ENCODE data around the gene SCUBE2.

The SCUBE2 gene

DNA sequence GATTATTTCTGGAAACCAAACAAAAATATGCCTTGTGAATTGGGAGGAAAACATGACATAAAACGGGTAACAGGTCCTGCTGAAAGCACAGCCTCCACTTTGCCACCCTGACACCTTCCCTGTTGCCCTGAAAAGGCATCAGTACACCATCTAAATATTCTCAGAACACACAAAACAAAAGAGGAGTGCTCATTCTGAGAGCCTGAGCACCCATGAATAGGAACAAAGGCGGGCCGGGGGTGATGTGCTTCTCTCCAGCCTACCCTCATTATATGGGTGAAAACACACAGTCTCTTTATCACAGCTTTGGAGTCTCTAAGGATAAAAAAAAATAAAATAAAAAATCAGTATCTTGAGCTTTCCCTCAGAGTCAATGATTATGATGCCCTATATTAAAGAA lies 19.7 kb downstream of the SCUBE2 start:
- Histone ChIP-seq H2BK5ac (ENCODE audit: low read length) (no peak overlapping the region), H3K4me3 (ENCODE audit: low read length) (no peak overlapping the region), H4K5ac (ENCODE audit: low read length) (no peak overlapping the region), H3K4ac (ENCODE audit: low read depth, low read length) (no peak overlapping the region), H3K79me1 (ENCODE audit: low read length) (no peaks in the 10 kb centered on the region), H2BK120ac (ENCODE audit: low read depth, low read length) (no peak overlapping the region), H3K27me3 (ENCODE audit: insufficient read depth, low read length, poor library complexity) (no peaks in the 10 kb centered on the region), H2BK15ac (replicated peaks; ENCODE audit: low read depth) (no peak overlapping the region), H3K4me2 (ENCODE audit: low read length) (no peak overlapping the region), H3K79me2 (ENCODE audit: control insufficient read depth, insufficient read depth, low read length) (no peaks in the 10 kb centered on the region), H3K18ac (ENCODE audit: low read length) (no peak overlapping the region), H3K23ac (ENCODE audit: low read length) (no peak overlapping the region), H2AK5ac (ENCODE audit: low read length) (no peak overlapping the region), H3K27ac (ENCODE audit: low read depth, low read length) (no peak overlapping the region), H3K9ac (ENCODE audit: low read length) (no peak overlapping the region), H3K56ac (ENCODE audit: low read length) (no peak overlapping the region), H3K36me3 (ENCODE audit: control insufficient read depth, insufficient read depth, low read length) (no peaks in the 10 kb centered on the region), H3K4me1 (ENCODE audit: control insufficient read depth, low read depth, low read length) (no peaks in the 10 kb centered on the region), H4K8ac (ENCODE audit: low read depth, low read length) (no peak overlapping the region)
- WGBS (ENCODE audit: extremely low coverage, insufficient coverage, low lambda C conversion rate): no CpG with 5 or more reads among the region's 3 CpGs
- DNase-seq: no peak

DNA sequence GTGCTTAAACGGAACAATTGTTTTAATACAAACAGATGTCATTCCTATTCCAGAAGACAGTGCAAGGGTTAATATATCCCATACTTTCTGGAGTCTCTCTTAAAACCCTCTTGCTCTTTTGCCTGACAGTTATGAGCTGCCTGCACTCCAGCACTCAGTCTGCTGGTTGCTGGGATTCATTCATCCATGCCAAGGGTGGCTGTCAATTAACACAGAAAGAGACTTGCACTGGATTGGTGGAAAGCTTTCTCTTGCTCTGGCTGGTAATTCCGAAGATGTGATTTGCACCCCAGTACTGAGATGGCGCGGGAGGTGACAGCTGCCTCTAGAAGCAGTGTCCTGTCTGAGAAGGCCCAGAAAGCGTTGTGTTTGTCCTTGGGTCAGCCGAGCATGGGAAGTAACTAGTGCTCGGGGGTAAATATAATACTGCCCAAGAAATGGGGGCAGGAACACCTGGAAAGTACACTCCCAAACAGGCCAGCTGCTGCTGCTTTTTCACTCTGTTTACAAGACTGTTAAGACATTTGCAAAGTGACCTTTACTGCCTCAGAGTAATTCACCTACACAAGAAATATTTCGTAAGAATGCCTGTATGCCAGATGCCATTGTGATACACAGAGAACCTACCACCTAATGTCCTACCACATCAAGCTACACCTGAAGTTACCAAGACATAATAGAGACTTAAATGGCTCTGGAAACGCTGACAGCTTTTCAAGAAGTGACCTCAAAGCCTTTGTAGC lies 20.5 kb downstream of the SCUBE2 start:
- Histone ChIP-seq H2BK120ac (ENCODE audit: low read depth, low read length) (no peak overlapping the region), H3K23ac (ENCODE audit: low read length) (no peak overlapping the region), H3K18ac (ENCODE audit: low read length) (no peak overlapping the region), H3K36me3 (ENCODE audit: control insufficient read depth, insufficient read depth, low read length) (no peaks in the 10 kb centered on the region), H3K4me3 (ENCODE audit: low read length) (no peak overlapping the region), H3K27me3 (ENCODE audit: insufficient read depth, low read length, poor library complexity) (no peaks in the 10 kb centered on the region), H4K5ac (ENCODE audit: low read length) (no peak overlapping the region), H3K79me1 (ENCODE audit: low read length) (no peaks in the 10 kb centered on the region), H3K79me2 (ENCODE audit: control insufficient read depth, insufficient read depth, low read length) (no peaks in the 10 kb centered on the region), H3K4me2 (ENCODE audit: low read length) (no peak overlapping the region), H3K27ac (ENCODE audit: low read depth, low read length) (no peak overlapping the region), H2BK15ac (replicated peaks; ENCODE audit: low read depth) (no peak overlapping the region), H2AK5ac (ENCODE audit: low read length) (no peak overlapping the region), H4K8ac (ENCODE audit: low read depth, low read length) (no peak overlapping the region), H3K4me1 (ENCODE audit: control insufficient read depth, low read depth, low read length) (no peaks in the 10 kb centered on the region), H3K9ac (ENCODE audit: low read length) (no peak overlapping the region), H2BK5ac (ENCODE audit: low read length) (no peak overlapping the region), H3K56ac (ENCODE audit: low read length) (no peak overlapping the region), H3K4ac (ENCODE audit: low read depth, low read length) (no peak overlapping the region)
- DNase-seq: no peak
- no CpG with 5 or more reads among the region's 9 CpGs for WGBS (ENCODE audit: extremely low coverage, insufficient coverage, low lambda C conversion rate)

DNA sequence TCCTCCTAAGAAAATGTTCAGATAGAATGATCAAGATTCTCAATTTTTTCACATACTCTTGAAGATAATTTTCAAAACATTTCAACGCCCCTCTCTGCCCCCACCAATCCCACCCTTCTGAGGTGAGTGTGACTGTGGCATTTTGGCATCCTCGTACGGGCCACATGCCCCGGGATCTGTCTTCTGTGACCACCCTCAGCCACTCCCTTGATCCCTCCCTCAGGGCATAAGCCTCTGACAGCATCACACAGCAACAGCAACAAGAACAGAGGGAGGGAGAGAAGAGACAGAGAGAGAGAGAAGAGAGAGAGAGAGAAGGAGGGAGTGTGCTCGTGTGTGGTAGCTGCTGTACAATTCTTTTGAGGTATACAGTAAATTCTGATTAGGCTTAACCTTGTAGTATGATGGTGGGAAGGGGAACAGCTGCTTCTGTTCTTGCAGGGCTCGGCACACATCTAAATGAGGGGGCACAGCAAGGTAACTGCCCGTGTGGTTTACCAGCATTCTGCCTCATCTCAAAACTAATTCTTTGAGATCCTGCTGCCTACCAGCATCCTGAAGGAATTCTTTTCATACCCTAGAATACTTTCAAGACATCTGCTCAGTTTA lies 21.4 kb downstream of the SCUBE2 start:
- H3K4me2 ChIP-seq (ENCODE audit: low read length): no peak overlapping the region
- H3K4ac ChIP-seq (ENCODE audit: low read depth, low read length): no peak overlapping the region
- H3K27ac ChIP-seq (ENCODE audit: low read depth, low read length): no peak overlapping the region
- H3K56ac ChIP-seq (ENCODE audit: low read length): no peak overlapping the region
- no peak overlapping the region for H4K5ac ChIP-seq (ENCODE audit: low read length)
- no peak for DNase-seq
- no peak overlapping the region for H3K18ac ChIP-seq (ENCODE audit: low read length)
- H3K23ac ChIP-seq (ENCODE audit: low read length): no peak overlapping the region
- H3K4me1 ChIP-seq (ENCODE audit: control insufficient read depth, low read depth, low read length): no peaks in the 10 kb centered on the region
- no peak overlapping the region for H4K8ac ChIP-seq (ENCODE audit: low read depth, low read length)
- no CpG with 5 or more reads among the region's 7 CpGs for WGBS (ENCODE audit: extremely low coverage, insufficient coverage, low lambda C conversion rate)
- no peaks in the 10 kb centered on the region for H3K36me3 ChIP-seq (ENCODE audit: control insufficient read depth, insufficient read depth, low read length)
- H2BK120ac ChIP-seq (ENCODE audit: low read depth, low read length): no peak overlapping the region
- H2BK5ac ChIP-seq (ENCODE audit: low read length): no peak overlapping the region
- H3K27me3 ChIP-seq (ENCODE audit: insufficient read depth, low read length, poor library complexity): no peaks in the 10 kb centered on the region
- no peak overlapping the region for H3K9ac ChIP-seq (ENCODE audit: low read length)
- H3K4me3 ChIP-seq (ENCODE audit: low read length): no peak overlapping the region
- H2BK15ac ChIP-seq (replicated peaks; ENCODE audit: low read depth): no peak overlapping the region
- H2AK5ac ChIP-seq (ENCODE audit: low read length): no peak overlapping the region
- no peaks in the 10 kb centered on the region for H3K79me1 ChIP-seq (ENCODE audit: low read length)
- no peaks in the 10 kb centered on the region for H3K79me2 ChIP-seq (ENCODE audit: control insufficient read depth, insufficient read depth, low read length)

DNA sequence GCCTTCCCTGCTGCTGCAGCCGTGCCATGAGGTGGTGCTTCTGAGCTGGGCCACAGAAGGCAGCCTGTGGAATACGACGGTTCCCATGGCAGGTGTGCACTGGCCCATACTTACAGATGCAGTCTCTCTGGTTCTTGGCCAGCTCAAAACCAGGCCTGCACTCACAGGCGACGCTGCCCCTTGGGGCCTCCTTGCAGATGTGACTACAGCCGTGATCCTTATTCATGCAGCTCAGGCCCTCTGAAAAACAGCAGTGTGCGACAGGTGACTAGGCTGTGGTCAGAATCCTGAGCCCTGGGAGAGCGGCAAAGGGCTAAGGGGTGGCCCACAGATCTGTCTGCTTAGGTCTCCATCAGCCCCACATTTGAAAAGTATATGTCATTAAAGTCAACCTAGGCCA lies 22.1 kb downstream of the SCUBE2 start:
- no peak overlapping the region for H2BK15ac ChIP-seq (replicated peaks; ENCODE audit: low read depth)
- H2BK120ac ChIP-seq (ENCODE audit: low read depth, low read length): no peak overlapping the region
- WGBS (ENCODE audit: extremely low coverage, insufficient coverage, low lambda C conversion rate): no CpG with 5 or more reads among the region's 8 CpGs
- H3K79me2 ChIP-seq (ENCODE audit: control insufficient read depth, insufficient read depth, low read length): no peaks in the 10 kb centered on the region
- no peak overlapping the region for H3K4ac ChIP-seq (ENCODE audit: low read depth, low read length)
- H2BK5ac ChIP-seq (ENCODE audit: low read length): no peak overlapping the region
- DNase-seq: no peak
- H3K27ac ChIP-seq (ENCODE audit: low read depth, low read length): no peak overlapping the region
- H3K4me1 ChIP-seq (ENCODE audit: control insufficient read depth, low read depth, low read length): no peaks in the 10 kb centered on the region
- H2AK5ac ChIP-seq (ENCODE audit: low read length): no peak overlapping the region
- no peak overlapping the region for H3K4me2 ChIP-seq (ENCODE audit: low read length)
- H4K5ac ChIP-seq (ENCODE audit: low read length): no peak overlapping the region
- H3K27me3 ChIP-seq (ENCODE audit: insufficient read depth, low read length, poor library complexity): no peaks in the 10 kb centered on the region
- no peaks in the 10 kb centered on the region for H3K79me1 ChIP-seq (ENCODE audit: low read length)
- no peak overlapping the region for H3K4me3 ChIP-seq (ENCODE audit: low read length)
- no peak overlapping the region for H3K56ac ChIP-seq (ENCODE audit: low read length)
- H3K36me3 ChIP-seq (ENCODE audit: control insufficient read depth, insufficient read depth, low read length): no peaks in the 10 kb centered on the region
- no peak overlapping the region for H3K18ac ChIP-seq (ENCODE audit: low read length)
- no peak overlapping the region for H4K8ac ChIP-seq (ENCODE audit: low read depth, low read length)
- H3K23ac ChIP-seq (ENCODE audit: low read length): no peak overlapping the region
- no peak overlapping the region for H3K9ac ChIP-seq (ENCODE audit: low read length)

DNA sequence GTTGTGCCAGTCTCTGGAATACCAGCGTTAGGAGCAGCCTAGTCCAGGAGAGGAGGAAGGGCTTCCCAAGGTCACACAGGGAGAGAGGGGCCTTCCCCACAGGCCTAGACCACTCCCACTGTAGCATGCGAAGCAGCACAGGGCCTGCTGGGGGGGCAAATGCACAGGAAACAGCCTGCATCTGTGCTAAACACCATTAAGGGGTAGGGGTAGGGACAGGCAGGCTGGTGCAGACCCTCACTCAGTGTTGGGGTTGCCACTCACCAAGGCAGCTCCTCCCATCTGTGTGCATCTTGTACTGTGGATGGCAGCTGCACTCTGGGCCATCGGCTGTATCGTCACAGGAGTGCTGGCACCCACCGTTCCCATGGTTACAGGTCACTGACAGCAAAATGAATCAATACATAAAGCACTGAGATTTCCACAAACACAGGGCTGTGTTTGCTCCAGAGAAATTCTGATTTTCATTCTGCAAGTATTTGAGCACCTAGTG lies 24.9 kb downstream of the SCUBE2 start:
- no peak for DNase-seq
- no peak overlapping the region for H3K27ac ChIP-seq (ENCODE audit: low read depth, low read length)
- WGBS (ENCODE audit: extremely low coverage, insufficient coverage, low lambda C conversion rate): no CpG with 5 or more reads among the region's 5 CpGs

More for the DNA sequence above, 24.9 kb downstream of the SCUBE2 start:
- Histone ChIP-seq H3K27me3 (ENCODE audit: insufficient read depth, low read length, poor library complexity) (no peaks in the 10 kb centered on the region), H3K23ac (ENCODE audit: low read length) (no peak overlapping the region), H4K5ac (ENCODE audit: low read length) (no peak overlapping the region), H3K56ac (ENCODE audit: low read length) (no peak overlapping the region), H3K4me2 (ENCODE audit: low read length) (no peak overlapping the region), H2BK5ac (ENCODE audit: low read length) (no peak overlapping the region), H3K36me3 (ENCODE audit: control insufficient read depth, insufficient read depth, low read length) (no peaks in the 10 kb centered on the region), H2AK5ac (ENCODE audit: low read length) (no peak overlapping the region), H3K4ac (ENCODE audit: low read depth, low read length) (no peak overlapping the region), H2BK15ac (replicated peaks; ENCODE audit: low read depth) (no peak overlapping the region), H3K9ac (ENCODE audit: low read length) (no peak overlapping the region), H2BK120ac (ENCODE audit: low read depth, low read length) (no peak overlapping the region), H3K79me1 (ENCODE audit: low read length) (no peaks in the 10 kb centered on the region), H4K8ac (ENCODE audit: low read depth, low read length) (no peak overlapping the region), H3K18ac (ENCODE audit: low read length) (no peak overlapping the region), H3K4me3 (ENCODE audit: low read length) (no peak overlapping the region), H3K4me1 (ENCODE audit: control insufficient read depth, low read depth, low read length) (no peaks in the 10 kb centered on the region), H3K79me2 (ENCODE audit: control insufficient read depth, insufficient read depth, low read length) (no peaks in the 10 kb centered on the region)
